Measurements from ENCODE around the gene NMD3.

GRCh38 chr3:161199926-161200325, 21.2 kb upstream of the NMD3 start:
- no peak for TF ChIP-seq CTCF (IDR thresholded peaks at IDR 0.05; ENCODE audit: low read length)
- TF ChIP-seq EZH2 (IDR thresholded peaks at IDR 0.05; ENCODE audit: borderline replicate concordance, low read length), result no peak
